OCI-LY1 (cell line): ENCODE results near the gene DESI2.

ENCODE experiments used
- CTCF ChIP-seq: fragments of 200-600 bp; sonication (generic), shearing (Covaris generic); IDR thresholded peaks from 2 replicates; pipeline ENCODE4 v1.5.1; 2017; ENCODE audit warnings: mild to moderate bottlenecking, antibody characterized with exemption, low read length, moderate library complexity, mixed read lengths
- EZH2 ChIP-seq: fragments of 200-600 bp; sonication (generic), shearing (Covaris generic); IDR thresholded peaks from 2 replicates; pipeline ENCODE4 v1.8.0; 2017; ENCODE audit warnings: borderline replicate concordance, mixed run types, mild to moderate bottlenecking, antibody characterized with exemption, low read length, moderate library complexity, mixed read lengths

GRCh38 chr1:244751271-244751895 is 98.5 kb downstream of the DESI2 start:
- TF ChIP-seq CTCF (no peak), EZH2 (no peak)
